NCI-H524 treated with DMSO at 0.1 percent for 48 hours (cell line): ENCODE data around the gene ANKS4B.
"Not testable (repeated sequence)": the region's sequence is repeated elsewhere in the genome, so short reads cannot be mapped to it uniquely, and the experiment has no call there.

Experiments
- DNase-seq: peaks from one replicate; lab custom pipeline; 2025; lab: John Stamatoyannopoulos, UW

ANKS4B gene

GRCh38 chr16:21289789-21290188, 56.3 kb downstream of the ANKS4B start:
- DNase-seq: not testable (repeated sequence)

GRCh38 chr16:21300309-21301167, 67.0 kb downstream of the ANKS4B start:
- DNase-seq: peak; percentile 94

- DNase-seq: peak; percentile 20
Observed at GRCh38 chr16:21301168-21301894, 67.8 kb downstream of the ANKS4B start.

GRCh38 chr16:21301895-21302291, 68.4 kb downstream of the ANKS4B start:
- DNase-seq: no peak

- no peak for DNase-seq
Observed at GRCh38 chr16:21302454-21302853, 69.0 kb downstream of the ANKS4B start.

- no peak for DNase-seq
Observed at GRCh38 chr16:21302898-21303528, 69.5 kb downstream of the ANKS4B start.
